Stomach (tissue), 9 donors: ENCODE results near the gene NR2F1-AS1. TPM values are rescaled to one million over a fixed set of nuclear protein-coding genes. Genes with fewer than 3 reads are reported as not detected.
A peak's percentile ranks its signal among the peaks of the same experiment; 100 is the strongest.

ENCODE experiments used
- DNase-seq, 2 donors: peaks; one replicate each; pipeline versions ENCODE4 v3.0.0 to v3.0.0-alpha.2; 2013 to 2019
- H3K27ac ChIP-seq, 5 donors: fragments of 200-600 bp in 4 of 5; sonication (generic) in 4 of 5; one replicate each; pipeline ENCODE4 v1.5.1; 2013 to 2019; ENCODE audit warnings: mild to moderate bottlenecking in 1 of 5, moderate library complexity in 1 of 5
- H3K27me3 ChIP-seq, 3 donors: fragments of 200-600 bp; sonication (generic); one replicate each; pipeline ENCODE4 v1.5.1; 2017 to 2019; ENCODE audit warnings: mixed run types in 1 of 3
- H3K36me3 ChIP-seq, 4 donors: fragments of 200-600 bp; sonication (generic); 1 replicate in 3 of 4; 2 replicates in 1 of 4; pipeline ENCODE4 v1.5.1; 2016 to 2019
- H3K4me1 ChIP-seq, 4 donors: fragments of 200-600 bp; sonication (generic); one replicate each; pipeline ENCODE4 v1.5.1; 2016 to 2019
- H3K4me3 ChIP-seq, 4 donors: fragments of 200-600 bp; sonication (generic) in 3 of 4; one replicate each; pipeline ENCODE4 v1.5.1; 2016 to 2019; ENCODE audit warnings: mild to moderate bottlenecking in 1 of 4
- H3K9me3 ChIP-seq, 4 donors: fragments of 200-600 bp; sonication (generic); one replicate each; pipeline ENCODE4 v1.5.1; 2016 to 2019
- EP300 ChIP-seq: sonication (generic); formaldehyde crosslinking; IDR thresholded peaks from one replicate; pipeline ENCODE4 v1.6.1; 2017; ENCODE audit warnings: antibody characterized with exemption
- POLR2A ChIP-seq, 4 donors: fragments of 450-650 bp; IDR thresholded peaks; one replicate each; pipeline ENCODE4 v1.6.1; 2016; ENCODE audit warnings: antibody characterized with exemption in 4 of 4, control low read depth in 2 of 4, mild to moderate bottlenecking in 1 of 4, moderate library complexity in 1 of 4
- POLR2AphosphoS5 ChIP-seq, 3 donors: sonication (generic); formaldehyde crosslinking; IDR thresholded peaks; one replicate each; pipeline ENCODE4 v1.6.1; 2016; ENCODE audit warnings: antibody characterized with exemption in 3 of 3
- WGBS, 5 donors: extraction: QIAGEN DNeasy Blood & Tissue Kit in 3 of 5; methylation state at CpG; one replicate each; pipeline versions ENCODE4 v1.1.5 to v1.1.7; 2013 to 2018; 5-methylcytosine and 5-hydroxymethylcytosine counted together
- intact Hi-C: fragments of 100-400 bp; cut with DNase I; formaldehyde crosslinking; loops from one replicate; pipeline ENCODE4 v1.15.1; 2023; ENCODE audit warnings: low total_unique reads
- polyA plus RNA-seq, 3 donors: library from polyadenylated mRNA; stranded (reverse); fragments of 200-250 nt; gene quantifications; one replicate each; pipeline ENCODE4 v1.2.3, GENCODE V29; 2013
- total RNA-seq, 5 donors: library from RNA; depleted of rRNA; stranded (reverse); fragments of >200 nt; gene quantifications; one replicate each; pipeline versions ENCODE4 v1.1.0 to v1.2.3, GENCODE V29; 2014 to 2016
- TF ChIP-seq, protein P1 (sequence below), 7 experiments: fragments of 450-650 bp in 4 of 7; fragments of 200-600 bp in 3 of 7; sonication (generic) in 3 of 7; IDR thresholded peaks; one replicate each; pipeline ENCODE4 v1.5.1; 2016 to 2019; ENCODE audit warnings: antibody characterized with exemption in 7 of 7, control low read depth in 2 of 7, mild to moderate bottlenecking in 1 of 7
- donor health status: healthy with polysubstance abuse.
- donor health status: Bipolar disorder and iron deficiency.
- donor health status: healthy.

Gene NR2F1-AS1
- total and polyA plus RNA-seq, 8 donors, result 4.3 to 40.8 (median 14.2) TPM

DNA sequence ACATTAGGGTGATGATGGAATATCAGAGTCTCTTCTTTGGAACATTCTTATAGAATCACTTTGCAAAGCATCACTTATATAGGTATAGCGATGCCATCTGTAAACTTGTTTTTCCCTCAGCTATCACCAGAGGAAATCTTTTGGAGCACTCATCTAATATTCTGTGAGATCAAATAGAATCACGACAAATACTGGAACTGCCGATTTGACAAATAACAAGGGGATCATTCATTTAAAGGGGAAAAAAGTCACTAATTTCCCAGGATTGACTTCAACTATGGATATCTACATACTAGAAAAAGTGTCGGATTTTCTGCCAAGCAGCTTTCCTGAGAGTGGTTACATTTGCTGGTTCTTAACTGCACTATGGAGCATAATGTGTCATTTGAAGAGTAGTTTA lies 178.6 kb downstream of the NR2F1-AS1 start:
- TF ChIP-seq, protein P1, sequence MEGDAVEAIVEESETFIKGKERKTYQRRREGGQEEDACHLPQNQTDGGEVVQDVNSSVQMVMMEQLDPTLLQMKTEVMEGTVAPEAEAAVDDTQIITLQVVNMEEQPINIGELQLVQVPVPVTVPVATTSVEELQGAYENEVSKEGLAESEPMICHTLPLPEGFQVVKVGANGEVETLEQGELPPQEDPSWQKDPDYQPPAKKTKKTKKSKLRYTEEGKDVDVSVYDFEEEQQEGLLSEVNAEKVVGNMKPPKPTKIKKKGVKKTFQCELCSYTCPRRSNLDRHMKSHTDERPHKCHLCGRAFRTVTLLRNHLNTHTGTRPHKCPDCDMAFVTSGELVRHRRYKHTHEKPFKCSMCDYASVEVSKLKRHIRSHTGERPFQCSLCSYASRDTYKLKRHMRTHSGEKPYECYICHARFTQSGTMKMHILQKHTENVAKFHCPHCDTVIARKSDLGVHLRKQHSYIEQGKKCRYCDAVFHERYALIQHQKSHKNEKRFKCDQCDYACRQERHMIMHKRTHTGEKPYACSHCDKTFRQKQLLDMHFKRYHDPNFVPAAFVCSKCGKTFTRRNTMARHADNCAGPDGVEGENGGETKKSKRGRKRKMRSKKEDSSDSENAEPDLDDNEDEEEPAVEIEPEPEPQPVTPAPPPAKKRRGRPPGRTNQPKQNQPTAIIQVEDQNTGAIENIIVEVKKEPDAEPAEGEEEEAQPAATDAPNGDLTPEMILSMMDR (IDR thresholded peaks at IDR 0.05), result no peak
- no peak for TF ChIP-seq POLR2AphosphoS5 (IDR thresholded peaks at IDR 0.05)
- TF ChIP-seq POLR2A (IDR thresholded peaks at IDR 0.05), result no peak
- no peak for TF ChIP-seq EP300
- Histone ChIP-seq H3K4me3 (no peak overlapping the region), H3K9me3 (no peaks in the 10 kb centered on the region), H3K36me3 (no peaks in the 10 kb centered on the region), H3K27ac (no peak overlapping the region), H3K27me3 (no peaks in the 10 kb centered on the region), H3K4me1 (peaks cover 0 to 27% (median 7%) of the 10 kb centered on the region in 4 donors)
- intact Hi-C loops, result no loop called here
- DNase-seq, result no peak
- WGBS, 5 donors, result 75 to 89% (median 85%) methylated on average over 4 of the region's 4 CpGs

DNA sequence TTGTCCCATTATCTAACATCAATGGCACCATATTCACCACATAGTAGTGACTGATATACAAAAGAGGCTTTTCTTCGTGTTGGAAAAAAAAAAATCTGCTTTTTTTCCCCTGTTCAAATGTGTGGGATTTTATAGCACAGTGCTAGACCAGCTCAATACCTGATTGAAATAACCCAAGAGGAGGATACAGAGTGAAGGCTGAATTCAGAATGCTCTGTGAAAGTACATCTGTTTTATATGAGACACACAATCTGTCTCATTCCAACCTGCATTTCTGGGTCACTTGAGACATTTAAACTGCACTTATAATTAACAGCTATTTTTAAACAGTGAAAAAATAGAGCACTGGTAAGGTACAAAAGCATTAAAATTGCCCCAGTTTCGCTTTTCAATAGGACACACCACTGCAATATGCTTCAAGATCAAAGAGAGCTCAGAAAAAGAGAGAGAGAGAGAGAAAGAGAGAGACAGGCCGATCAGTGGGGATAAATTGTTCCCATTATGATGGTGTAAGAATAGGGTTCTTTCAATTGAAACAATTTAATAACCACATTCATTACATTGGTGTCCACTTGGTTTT lies 179.3 kb downstream of the NR2F1-AS1 start:
- no peak for DNase-seq
- Histone ChIP-seq H3K4me1 (peaks cover 0 to 21% (median 7%) of the 10 kb centered on the region in 4 donors), H3K27me3 (no peaks in the 10 kb centered on the region), H3K4me3 (no peak overlapping the region), H3K27ac (no peak overlapping the region), H3K36me3 (no peaks in the 10 kb centered on the region), H3K9me3 (no peaks in the 10 kb centered on the region)
- intact Hi-C loops, result no loop called here
- WGBS, 5 donors, result 64 to 75% (median 72%) methylated on average over 3 of the region's 3 CpGs
- TF ChIP-seq, protein P1 (IDR thresholded peaks at IDR 0.05), result no peak
- TF ChIP-seq POLR2A (IDR thresholded peaks at IDR 0.05) (no peak), EP300 (no peak), POLR2AphosphoS5 (IDR thresholded peaks at IDR 0.05) (no peak)

DNA sequence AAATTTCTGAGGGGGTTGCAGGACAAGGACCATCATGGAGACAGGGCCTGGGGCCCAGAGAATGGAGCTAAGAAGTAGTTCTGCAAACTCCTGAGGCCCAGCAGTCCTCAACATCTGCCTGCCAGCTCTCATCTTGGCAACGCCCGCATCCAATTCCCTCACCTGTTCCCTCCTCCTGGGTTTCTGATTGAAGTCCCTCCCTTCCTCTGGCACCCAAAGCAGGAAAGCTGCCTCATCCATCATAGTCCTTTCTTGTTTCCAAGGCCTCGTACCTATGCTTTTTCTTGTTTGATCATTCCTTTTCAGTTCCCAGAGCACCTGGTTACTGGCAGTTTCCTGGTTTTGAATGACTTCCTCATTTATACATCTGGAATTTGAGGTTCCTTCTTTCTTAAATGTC lies 181.3 kb downstream of the NR2F1-AS1 start:
- Histone ChIP-seq H3K27ac (no peak overlapping the region), H3K4me3 (no peak overlapping the region), H3K27me3 (no peaks in the 10 kb centered on the region), H3K36me3 (no peaks in the 10 kb centered on the region), H3K9me3 (no peaks in the 10 kb centered on the region), H3K4me1 (peaks cover 0 to 17% (median 7%) of the 10 kb centered on the region in 4 donors)
- DNase-seq, result no peak
- 45 to 63% (median 56%) methylated on average over 3 of the region's 3 CpGs for WGBS, 5 donors
- TF ChIP-seq EP300, result no peak
- TF ChIP-seq, protein P1 (IDR thresholded peaks at IDR 0.05), result no peak
- TF ChIP-seq POLR2AphosphoS5 (IDR thresholded peaks at IDR 0.05), result no peak
- no peak for TF ChIP-seq POLR2A (IDR thresholded peaks at IDR 0.05)
- intact Hi-C loops, result no loop called here

DNA sequence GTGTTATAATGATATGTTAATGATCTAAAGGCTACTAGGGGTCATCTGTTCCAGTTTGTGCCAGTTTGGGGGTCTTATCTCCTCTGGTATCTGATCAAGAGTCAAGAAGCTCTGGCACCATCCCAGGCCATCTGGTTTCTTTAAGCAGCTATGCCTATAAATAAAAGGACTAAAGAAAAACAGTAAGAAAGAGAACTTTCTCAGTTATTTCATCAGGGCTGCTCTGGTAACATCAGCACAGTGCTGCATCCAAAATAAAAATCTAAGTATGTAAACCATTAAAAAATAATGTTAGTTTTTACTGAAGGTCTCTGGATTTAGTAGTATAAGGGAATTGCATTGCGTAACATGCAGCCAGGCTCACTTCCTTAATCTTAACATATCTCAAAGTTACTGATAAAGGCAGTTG lies 185.0 kb downstream of the NR2F1-AS1 start:
- Histone ChIP-seq H3K4me3 (no peak overlapping the region), H3K27me3 (no peaks in the 10 kb centered on the region), H3K4me1 (no peaks in the 10 kb centered on the region), H3K27ac (no peak overlapping the region), H3K36me3 (no peaks in the 10 kb centered on the region), H3K9me3 (no peaks in the 10 kb centered on the region)
- intact Hi-C loops, result no loop called here
- TF ChIP-seq POLR2AphosphoS5 (IDR thresholded peaks at IDR 0.05) (no peak), POLR2A (IDR thresholded peaks at IDR 0.05) (no peak), EP300 (no peak)
- TF ChIP-seq, protein P1 (IDR thresholded peaks at IDR 0.05), result no peak
- 75 to 94% (median 89%) methylated on average over 1 of the region's 1 CpG for WGBS, 5 donors
- peak in 1 of 2 donors; percentile 44 for DNase-seq
